Measurements from ENCODE around the gene ADGRV1.
"Not testable (repeated sequence)": the region's sequence is repeated elsewhere in the genome, so short reads cannot be mapped to it uniquely, and the experiment has no call there.

Gene ADGRV1

GRCh38 chr5:90917928-90918668 is 359.5 kb downstream of the ADGRV1 start:
- no peak for DNase-seq

GRCh38 chr5:90921418-90921973 is 362.9 kb downstream of the ADGRV1 start:
- DNase-seq, result no peak

GRCh38 chr5:90924222-90924621 is 365.6 kb downstream of the ADGRV1 start:
- DNase-seq, result not testable (repeated sequence)

DNA sequence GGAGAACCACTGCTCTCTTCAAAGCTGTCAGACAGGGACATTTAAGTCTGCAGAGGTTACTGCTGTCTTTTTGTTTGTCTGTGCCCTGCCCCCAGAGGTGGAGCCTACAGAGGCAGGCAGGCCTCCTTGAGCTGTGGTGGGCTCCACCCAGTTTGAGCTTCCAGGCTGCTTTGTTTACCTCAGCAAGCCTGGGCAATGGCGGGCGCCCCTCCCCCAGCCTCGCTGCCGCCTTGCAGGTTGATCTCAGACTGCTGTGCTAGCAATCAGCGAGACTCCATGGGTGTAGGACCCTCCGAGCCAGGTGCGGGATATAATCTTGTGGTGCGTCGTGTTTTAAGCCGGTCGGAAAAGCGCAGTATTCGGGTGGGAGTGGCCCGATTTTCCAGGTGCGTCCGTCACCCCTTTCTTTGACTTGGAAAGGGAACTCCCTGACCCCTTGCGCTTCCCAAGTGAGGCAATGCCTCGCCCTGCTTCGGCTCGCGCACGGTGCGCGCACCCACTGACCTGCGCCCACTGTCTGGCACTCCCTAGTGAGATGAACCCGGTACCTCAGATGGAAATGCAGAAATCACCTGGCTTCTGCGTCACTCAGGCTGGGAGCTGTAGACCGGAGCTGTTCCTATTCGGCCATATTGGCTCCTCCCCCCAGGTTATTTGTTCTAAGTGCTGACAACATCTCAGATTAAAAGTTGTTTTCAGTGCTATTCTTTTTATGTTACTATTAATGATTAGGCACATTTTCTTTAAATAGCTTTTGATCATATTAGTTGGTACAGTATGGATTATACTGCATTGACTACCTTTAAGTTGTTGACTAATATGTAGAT is 370.6 kb downstream of the ADGRV1 start:
- not testable (repeated sequence) for DNase-seq

DNA sequence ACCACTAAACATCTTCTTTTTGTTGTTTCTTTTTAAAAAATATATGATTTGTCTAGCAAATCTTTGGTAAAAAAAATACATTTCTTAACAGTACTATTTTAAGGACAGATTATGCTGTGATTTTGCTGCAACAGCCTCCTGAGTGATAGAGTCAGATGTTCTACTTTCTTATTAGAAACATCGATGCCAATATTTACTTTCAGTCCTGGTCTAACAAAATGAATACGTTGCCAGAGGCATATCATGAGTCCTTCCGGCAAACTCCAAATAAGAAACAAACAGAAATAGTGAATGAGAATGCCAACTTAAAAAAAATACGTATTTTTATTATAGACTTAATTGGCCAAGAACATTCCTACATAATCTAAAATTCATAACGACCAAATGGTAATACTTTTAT is 371.5 kb downstream of the ADGRV1 start:
- no peak for DNase-seq

DNA sequence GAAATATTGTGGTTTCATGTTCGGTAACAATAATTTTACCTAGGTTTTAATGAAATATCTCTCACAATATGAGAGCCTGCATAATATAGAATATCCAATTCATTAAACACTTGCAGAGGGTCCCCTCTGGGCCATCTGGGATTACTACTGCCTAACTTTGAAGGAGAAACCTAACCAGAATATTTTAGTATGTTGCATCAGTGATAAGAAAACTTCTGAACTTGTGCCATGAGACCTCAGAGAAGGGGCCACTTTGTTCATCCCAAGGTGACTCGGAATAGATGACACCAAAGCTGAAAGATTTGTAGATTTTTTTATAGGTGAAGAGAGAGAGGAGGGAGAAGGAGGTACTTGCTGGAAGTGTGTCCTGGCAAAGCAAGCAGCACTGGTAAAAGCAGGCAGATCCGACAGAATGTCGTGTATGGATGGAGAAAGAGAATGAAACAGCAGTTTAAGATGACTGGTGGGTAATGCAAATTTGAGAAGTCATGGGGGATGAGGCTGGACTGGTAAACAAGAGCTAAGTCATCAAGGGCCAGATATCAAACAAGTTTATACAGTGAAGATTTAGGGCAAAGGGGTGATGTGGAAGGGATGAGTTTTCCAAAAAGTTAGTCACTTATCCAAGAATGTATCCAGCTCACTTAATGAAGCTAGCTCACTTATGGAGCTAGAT is 372.3 kb downstream of the ADGRV1 start:
- DNase-seq, result no peak

DNA sequence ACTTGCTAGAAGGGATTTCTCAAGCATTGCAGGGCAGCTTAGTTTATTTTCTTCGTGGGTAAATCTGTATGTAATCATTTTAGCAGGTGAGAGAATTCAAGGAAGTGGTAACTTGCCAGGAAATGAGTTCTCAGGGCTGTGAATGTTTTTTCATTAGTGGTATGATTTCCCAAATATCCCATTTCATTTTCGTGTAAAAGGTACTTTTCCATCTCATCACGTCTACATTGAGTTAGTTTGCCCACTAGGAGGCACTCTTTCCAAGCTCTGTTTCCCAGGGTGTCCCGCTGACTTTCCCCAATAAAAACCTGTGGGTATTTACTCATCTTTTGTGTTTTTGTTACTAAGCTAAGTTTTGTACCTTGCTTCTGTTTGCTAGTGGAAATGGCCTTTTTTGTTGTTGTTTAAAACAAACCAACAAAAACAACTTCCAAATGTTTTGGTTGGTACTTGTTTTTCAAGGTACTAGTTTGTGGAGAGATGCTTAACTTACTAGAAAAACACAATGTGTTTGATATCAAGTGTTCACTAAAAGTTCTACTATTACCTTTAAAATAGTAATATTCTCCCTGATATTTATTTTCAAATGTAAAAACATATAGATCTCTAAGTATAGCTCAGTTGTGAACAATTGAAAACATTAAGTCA is 373.6 kb downstream of the ADGRV1 start:
- no peak for DNase-seq

- no peak for DNase-seq
Observed at GRCh38 chr5:90933298-90933697, 374.7 kb downstream of the ADGRV1 start.

GRCh38 chr5:90934091-90934719 is 375.6 kb downstream of the ADGRV1 start:
- no peak for DNase-seq

- DNase-seq, result no peak
Observed at GRCh38 chr5:90934738-90935137, 376.1 kb downstream of the ADGRV1 start.

- no peak for DNase-seq
Observed at GRCh38 chr5:90939211-90939610, 380.6 kb downstream of the ADGRV1 start.

- DNase-seq, result peak; percentile 78
Observed at GRCh38 chr5:90940227-90940995, 381.8 kb downstream of the ADGRV1 start.

GRCh38 chr5:90941002-90941720 is 382.6 kb downstream of the ADGRV1 start:
- no peak for DNase-seq

DNA sequence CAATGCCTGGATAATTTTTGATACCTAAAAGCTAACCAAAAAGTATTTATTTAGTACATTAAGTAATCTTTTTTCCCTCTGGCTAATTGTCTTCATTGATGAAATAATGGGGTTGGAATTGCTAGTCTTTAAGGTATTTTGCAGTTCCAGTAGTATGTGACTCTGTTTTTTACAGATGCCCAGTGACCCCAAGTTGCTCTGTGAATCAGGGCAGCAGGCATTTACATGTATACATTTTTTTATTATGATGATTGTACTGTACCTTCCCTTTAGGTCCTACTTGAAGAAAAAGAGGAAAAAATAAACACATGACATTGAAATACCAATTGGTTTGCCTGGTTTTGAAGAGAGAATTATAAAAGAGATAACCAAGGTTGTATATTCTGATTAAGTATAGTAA is 385.5 kb downstream of the ADGRV1 start:
- no peak for DNase-seq

- DNase-seq, result no peak
Observed at GRCh38 chr5:90947667-90948066, 389.1 kb downstream of the ADGRV1 start.

GRCh38 chr5:90948969-90949368 is 390.4 kb downstream of the ADGRV1 start:
- DNase-seq, result no peak

GRCh38 chr5:90949469-90950358 is 391.1 kb downstream of the ADGRV1 start:
- no peak for DNase-seq

- no peak for DNase-seq
Observed at GRCh38 chr5:90955001-90955635, 396.5 kb downstream of the ADGRV1 start.

- no peak for DNase-seq
Observed at GRCh38 chr5:90956511-90957097, 398.0 kb downstream of the ADGRV1 start.
